Sigmoid colon (tissue), 4 donors: ENCODE measurements around the gene VHLL.

Experiments
- POLR2A ChIP-seq, 2 donors: fragments of 450-650 bp; IDR thresholded peaks; one replicate each; pipeline ENCODE4 v1.6.1; 2016; ENCODE audit warnings: antibody characterized with exemption in 2 of 2, mild to moderate bottlenecking in 2 of 2, moderate library complexity in 2 of 2
- POLR2AphosphoS5 ChIP-seq, 4 donors: sonication (generic); formaldehyde crosslinking; IDR thresholded peaks; one replicate each; pipeline ENCODE4 v1.6.1; 2017; ENCODE audit warnings: antibody characterized with exemption in 4 of 4
- TF ChIP-seq, protein P1 (sequence below), 4 experiments: fragments of 450-650 bp in 3 of 4; fragments of 200-600 bp in 1 of 4; IDR thresholded peaks; one replicate each; pipeline ENCODE4 v1.5.1; 2016 to 2019; ENCODE audit warnings: antibody characterized with exemption in 4 of 4, mild to moderate bottlenecking in 3 of 4, moderate library complexity in 2 of 4

DNA sequence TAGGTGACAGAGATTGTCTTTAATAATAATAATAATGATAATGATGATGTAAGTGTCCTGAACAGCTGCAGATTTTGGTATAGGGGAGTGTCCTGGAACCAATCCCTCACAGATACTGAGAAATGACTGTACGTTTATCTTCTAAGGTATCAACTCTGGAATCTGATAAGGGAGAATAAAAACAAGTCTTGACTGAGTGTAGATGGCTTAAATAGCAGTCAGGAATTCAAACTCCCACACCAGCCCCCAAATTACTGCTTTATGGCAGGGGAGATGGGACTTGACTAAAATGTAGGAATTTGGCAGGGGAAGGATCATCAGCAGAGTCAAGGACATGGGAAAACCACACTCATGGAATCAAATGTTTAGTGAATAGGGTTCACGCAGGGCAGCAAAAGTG is 6.1 kb upstream of the VHLL start:
- TF ChIP-seq, protein P1, sequence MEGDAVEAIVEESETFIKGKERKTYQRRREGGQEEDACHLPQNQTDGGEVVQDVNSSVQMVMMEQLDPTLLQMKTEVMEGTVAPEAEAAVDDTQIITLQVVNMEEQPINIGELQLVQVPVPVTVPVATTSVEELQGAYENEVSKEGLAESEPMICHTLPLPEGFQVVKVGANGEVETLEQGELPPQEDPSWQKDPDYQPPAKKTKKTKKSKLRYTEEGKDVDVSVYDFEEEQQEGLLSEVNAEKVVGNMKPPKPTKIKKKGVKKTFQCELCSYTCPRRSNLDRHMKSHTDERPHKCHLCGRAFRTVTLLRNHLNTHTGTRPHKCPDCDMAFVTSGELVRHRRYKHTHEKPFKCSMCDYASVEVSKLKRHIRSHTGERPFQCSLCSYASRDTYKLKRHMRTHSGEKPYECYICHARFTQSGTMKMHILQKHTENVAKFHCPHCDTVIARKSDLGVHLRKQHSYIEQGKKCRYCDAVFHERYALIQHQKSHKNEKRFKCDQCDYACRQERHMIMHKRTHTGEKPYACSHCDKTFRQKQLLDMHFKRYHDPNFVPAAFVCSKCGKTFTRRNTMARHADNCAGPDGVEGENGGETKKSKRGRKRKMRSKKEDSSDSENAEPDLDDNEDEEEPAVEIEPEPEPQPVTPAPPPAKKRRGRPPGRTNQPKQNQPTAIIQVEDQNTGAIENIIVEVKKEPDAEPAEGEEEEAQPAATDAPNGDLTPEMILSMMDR (IDR thresholded peaks at IDR 0.05), result no peak
- no peak for TF ChIP-seq POLR2AphosphoS5 (IDR thresholded peaks at IDR 0.05)
- no peak for TF ChIP-seq POLR2A (IDR thresholded peaks at IDR 0.05)
